ENCODE results near the gene CIB1.
"Not testable (repeated sequence)": the region's sequence is repeated elsewhere in the genome, so short reads cannot be mapped to it uniquely, and the experiment has no call there.

The CIB1 gene

DNA sequence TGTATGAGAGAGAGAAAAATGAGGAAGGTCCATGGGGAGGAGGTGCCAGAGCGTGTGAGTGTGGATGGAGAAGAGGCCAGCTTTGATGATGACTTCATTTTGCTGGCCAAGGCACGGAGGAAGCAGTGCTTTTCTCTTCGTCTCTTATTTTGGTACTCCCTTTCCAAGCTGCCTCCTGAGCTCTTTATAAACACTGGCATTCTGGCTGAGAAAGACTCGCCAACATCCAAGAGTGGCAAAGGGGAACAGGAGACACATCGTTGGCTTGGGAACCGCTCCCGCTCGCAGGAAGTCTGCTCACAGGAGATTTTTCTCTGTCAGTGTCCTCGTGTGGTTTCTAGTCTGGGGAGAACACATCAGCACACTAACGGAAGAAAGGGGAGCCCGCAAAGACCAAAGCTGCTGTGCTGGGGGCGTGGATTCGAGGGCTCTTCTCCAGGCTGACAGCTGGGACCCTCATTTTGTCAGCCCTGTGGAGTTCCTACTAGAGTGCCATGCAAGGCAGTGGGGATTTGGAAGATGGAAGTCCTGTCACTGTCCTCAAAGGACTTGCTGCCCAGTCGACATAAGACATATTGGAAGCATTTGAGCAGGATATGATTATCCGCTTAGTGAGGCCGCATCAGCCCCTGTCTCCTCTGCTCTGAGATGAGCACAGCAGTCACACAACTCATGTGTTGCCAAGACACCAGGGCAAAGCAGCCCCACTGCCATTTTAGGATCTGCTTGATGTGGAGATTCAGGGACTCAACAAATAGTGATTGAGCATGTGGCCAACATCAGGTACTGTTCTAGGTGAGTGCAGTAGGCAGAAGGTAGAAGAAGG, 40.6 kb downstream of the CIB1 start:
- no peak for DNase-seq (ENCODE audit: low spot score)

DNA sequence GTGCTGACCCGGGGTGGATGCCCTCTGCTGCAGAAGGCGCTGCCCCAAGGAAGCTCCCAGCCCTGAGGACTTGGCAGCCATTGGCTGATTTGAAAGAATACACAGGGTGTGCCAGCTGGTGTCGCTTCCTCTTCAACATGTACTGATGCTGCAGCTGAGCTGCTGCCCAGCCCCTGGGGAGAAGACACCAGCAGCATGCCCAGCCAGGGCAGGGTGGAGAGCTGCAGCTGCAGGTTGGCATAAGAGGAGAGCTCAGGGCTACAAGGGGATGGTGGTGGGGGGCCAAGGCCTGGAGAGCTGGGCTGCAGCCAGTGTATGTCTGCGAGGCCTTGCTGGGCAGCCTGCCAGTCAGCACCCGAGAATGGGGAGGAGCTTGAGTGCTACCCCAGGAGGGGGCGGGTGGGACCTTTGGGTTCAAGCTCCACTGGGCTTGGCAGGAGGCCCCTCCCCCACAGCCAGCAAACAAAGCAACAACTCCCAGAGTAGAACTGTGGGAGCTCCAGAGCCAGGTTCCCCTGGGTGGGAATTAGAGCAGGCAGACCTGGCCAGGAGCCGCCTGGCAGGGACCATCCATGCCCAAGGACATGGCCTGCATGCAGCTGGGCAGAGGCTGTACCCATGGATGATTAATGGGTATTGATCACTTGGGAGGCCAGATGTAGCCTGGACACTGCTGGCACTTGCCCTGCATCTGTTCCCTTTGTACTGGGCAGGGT, 41.8 kb downstream of the CIB1 start:
- no peak for DNase-seq (ENCODE audit: low spot score)

DNA sequence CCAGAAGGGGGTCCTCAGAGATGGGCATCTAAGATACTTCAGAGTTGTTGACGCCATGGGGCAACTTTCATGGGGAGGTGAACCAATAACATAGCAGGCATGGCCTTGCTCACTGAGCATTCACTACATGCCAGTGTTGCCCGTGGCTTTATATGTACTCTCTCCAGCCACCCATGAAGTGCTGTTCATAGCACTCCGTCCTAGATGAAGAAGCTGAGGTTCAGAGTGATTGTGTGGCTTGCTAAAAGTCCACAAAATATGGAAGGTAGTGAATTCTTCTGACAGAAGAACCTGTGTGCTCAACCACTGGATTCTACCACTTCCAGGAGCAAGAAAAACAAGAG, 42.4 kb downstream of the CIB1 start:
- no peak for DNase-seq (ENCODE audit: low spot score)

DNA sequence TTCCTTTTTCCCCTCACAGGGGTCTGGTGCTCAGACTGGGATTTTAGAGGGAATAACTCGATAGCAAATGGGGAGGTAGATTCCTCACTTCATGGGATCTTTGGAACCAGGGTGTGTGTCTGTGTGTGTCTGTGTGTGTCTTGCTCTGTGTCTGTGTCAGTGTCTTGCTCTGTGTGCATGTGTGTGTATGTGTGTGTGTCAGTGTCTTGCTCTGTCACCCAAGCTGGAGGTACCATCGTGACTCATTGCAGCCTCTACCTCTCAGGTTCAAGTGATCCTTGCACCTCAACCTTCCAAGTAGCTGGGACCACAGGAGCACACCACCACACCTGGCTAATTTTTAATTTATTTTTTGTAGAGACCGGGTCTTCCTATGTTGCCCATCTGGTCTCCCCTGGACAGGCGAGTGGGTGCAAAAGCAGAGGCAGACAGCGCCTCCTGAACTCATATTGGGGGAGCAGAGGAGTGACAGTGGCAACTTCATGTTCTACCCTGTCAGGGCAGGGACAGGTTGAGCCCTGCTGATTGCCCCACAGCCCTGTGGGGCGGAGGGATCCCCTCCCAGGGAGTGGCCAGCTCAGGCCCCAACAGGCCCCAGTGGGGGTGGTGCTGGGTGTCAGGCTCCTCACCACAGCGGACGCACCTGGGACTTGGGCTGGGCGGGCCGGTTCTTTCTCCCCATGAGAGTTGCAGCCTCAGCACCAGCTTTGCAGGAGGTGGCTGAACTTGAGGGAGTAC, 43.0 kb downstream of the CIB1 start:
- DNase-seq (ENCODE audit: low spot score): no peak

DNA sequence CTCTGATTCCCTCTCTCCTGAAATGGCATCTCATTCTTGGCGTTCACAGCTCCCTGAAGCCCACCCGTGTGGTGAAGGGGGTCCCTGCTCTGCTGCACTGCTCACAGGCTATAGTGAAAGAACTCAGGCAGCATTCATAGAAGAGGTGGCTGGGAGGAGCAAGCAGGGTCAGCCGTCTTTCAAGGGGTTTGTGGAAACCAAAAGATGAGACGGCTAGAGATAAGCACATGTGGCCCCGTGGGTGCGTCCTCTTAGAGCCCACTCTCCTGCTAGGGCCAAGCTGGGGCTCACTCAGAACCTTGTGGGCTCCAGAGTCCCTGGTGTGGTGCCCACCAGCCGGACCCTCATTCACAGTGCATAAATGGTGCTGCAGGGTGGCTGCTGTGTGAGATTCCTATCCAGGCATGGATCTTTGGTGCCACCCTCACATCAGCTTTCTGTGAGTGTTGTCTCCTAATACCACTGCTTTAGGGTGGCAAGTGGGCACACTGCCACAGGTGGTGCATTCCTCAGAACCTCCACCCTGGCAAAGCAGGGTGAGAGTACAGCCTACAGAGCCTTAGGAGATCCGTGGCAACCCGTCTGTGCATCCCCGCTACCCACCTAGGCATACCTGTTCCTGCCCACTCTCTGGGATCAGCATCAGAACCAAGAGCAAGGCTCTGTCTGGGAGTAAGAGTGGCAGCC, 43.8 kb downstream of the CIB1 start:
- DNase-seq (ENCODE audit: low spot score): no peak

DNA sequence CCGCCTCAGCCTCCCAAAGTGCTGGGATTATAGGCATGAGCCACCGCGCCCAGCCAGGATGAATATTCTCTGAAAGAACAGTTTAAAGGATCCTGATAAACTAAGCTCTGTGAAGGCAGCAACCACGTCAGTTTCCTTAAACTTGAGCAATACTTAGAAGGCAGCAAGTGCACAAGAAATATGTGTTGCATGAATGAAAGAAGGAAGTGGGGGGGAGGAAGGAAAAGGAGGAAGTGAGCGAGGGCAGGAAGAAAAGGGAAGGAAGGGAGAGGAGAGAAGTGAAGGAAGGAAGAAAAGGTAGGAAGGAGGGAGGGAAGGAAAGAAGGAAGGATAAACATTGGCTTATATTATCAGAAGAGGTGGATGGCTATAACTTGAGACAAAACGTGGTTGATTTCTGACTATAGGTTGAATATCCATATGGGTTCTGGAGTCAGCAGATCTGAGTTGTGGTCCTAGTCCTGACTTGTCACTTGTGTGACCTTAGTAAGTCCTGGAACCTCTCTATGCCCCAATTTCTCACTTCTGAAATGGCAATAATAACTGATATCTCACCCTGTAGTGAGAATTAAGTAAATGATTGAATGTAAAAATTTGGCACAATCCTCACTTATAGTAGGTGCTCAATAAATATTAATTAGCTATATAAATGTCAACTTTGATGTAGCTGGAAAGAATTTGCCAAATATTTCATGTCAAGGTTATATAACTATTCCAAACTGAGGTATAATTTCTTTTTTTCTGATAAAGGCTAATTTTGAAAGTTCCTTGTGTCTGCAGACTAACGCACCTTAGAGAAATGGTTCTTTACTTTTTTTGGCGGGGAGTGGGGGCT, 44.6 kb downstream of the CIB1 start:
- no peak for DNase-seq (ENCODE audit: low spot score)

DNA sequence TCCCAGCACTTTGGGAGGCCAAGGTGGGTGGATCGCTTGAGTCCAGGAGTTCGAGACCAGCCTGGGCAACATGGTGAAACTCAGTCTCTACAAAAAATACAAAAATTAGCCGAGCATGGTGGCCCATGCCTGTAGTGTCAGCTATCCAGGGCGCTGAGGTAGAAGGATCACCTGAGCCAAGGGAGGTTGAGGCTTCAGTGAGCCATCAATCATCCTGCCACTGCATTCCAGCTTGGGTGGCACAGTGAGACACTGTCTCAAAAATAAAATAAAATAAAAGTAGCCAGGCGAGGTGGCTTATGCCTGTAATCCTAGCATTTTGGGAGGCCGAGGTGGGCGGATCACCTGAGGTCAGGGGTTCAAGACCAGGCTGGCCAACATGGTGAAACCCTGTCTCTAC, 45.7 kb downstream of the CIB1 start:
- not testable (repeated sequence) for DNase-seq (ENCODE audit: low spot score)

DNA sequence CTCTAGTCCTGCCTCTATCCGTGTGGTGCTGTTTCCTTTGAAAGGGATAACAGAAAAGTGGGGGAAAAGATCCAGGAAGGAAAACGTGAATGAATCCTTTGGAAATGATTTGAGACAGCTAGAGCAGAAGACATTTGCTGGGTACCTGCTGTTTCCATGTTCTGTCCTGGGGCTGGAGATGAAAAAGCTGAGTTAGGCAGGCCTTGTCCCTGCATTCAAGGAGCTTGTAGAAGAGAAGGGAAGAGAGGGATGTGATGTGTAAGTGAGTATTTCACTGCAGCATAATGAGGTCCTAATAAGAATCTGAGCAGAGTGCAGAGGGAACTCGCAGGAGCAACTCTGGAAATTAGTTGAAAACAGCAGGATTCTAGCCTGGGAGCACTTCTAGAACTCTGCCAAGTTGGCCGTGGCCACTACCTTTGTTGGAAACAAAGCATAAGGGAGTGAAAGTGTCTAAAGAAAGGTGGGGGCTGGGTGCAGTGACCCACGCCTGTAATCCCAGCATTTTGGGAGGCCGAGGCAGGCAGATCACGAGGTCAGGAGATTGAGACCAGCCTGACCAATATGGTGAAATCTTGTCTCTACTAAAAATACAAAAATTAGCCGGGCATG, 46.4 kb downstream of the CIB1 start:
- DNase-seq (ENCODE audit: low spot score): no peak

DNA sequence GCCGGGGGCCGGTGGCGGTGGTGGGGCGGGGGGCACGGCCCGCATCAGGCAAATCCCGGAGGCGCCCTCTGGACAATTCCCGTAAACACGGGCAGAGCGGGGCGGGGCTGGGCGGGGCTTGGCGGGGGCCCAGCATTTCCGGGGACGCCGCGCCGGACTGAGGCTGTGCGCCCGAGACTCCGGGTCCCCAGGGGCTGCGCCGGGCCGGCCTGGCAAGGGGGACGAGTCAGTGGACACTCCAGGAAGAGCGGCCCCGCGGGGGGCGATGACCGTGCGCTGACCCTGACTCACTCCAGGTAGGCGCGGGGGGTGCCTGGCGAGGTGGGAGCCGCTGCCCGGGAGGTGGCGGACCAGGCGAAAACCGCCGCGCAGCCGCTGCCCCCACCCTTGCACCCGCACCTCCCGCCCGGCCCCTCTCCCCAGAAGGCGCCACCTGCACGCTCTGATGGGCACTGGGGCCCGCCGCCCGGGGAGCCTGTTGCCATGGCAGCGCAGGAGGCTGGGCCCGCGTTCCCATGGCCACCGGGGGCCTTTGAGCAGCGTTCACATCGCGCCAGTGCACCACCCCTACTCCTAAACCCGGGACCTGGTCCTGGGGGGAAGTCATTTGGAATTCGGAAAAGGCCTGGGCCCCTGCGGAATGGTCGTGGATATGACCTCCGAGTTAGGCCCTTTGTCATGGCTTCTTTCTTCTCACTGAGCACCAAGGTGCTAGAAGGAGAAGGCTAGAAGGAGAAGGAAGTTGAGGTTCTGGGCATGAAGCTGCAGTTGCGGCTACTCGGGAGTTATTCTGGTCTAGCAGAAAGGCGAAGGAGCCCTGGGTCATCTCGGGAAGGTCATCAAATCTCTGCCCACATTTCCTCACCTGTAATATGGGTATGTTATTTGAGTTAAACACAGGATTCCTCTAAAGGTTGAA, 48.7 kb downstream of the CIB1 start:
- peak; percentile 74 for DNase-seq (ENCODE audit: low spot score)

DNA sequence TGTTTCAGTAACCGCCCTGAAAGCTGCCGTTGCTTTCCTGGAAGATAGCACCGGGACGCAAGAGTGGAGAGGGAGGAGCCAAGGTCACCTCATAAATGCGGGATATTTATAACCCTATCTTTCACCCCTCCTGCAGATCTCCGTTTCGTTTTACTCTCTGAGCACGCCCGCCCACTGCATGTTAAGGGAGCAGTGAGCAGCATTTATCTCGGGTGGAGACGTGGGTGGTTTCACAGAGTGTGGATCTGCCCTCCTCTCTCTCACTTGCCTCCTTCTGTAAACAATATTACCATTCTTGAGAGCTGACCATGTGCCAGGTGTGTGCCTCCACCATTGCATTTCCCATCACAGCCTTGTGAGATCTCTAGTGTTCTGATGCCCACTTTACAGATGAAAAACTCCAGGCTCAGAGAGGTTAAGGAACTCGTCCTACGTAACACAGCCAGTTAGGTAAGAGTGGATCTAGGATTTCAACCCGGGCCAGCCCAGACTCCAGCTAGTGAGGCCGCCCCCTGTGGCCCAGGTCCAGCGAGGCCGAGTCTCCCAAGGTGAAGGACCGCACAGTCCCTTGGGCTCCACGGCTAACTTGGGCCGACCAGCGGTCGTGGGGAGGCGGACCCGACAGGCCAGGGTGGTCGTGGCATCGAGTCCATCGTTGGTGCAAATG, 49.5 kb downstream of the CIB1 start:
- DNase-seq (ENCODE audit: low spot score): peak; percentile 72

DNA sequence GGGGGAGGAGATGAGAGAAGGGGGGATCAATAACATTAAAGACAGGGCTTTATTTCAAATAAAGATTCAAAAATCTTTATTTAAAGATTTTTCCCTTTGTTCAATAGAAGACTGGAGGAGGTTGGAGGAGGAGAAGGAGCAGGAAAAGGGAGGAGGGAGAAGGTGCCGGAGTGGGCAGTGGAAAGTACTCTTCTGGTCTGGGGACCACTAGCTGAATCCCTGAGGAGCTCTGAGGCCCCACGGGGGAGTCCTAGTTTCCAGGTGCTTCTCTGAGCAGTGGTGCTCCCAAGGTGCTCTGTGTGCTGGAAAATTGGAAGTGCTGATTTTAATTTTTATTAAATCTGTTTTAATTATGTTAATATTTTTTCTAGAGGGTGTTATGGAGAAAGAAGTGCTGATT, 52.0 kb downstream of the CIB1 start:
- DNase-seq (ENCODE audit: low spot score): no peak

Data from AG08395 (cell line).